HG03378 (cell line): ENCODE measurements around the gene TTLL11.

Experiments used
- ATAC-seq: cut with Tn5 transposase; IDR thresholded peaks from one replicate; pipeline ENCODE4 v1.9.1; 2021; ENCODE audit warnings: mild to moderate bottlenecking, moderate library complexity; ENCODE audit not compliant: unreplicated experiment

Gene TTLL11

GRCh38 chr9:121861501-121862180 lies 231.5 kb downstream of the TTLL11 start:
- ATAC-seq, result no peak

- no peak for ATAC-seq
Measured at GRCh38 chr9:121860744-121861143, 232.4 kb downstream of the TTLL11 start.

- ATAC-seq, result no peak
Measured at GRCh38 chr9:121860213-121860612, 232.9 kb downstream of the TTLL11 start.

- no peak for ATAC-seq
Measured at GRCh38 chr9:121859646-121860045, 233.5 kb downstream of the TTLL11 start.

DNA sequence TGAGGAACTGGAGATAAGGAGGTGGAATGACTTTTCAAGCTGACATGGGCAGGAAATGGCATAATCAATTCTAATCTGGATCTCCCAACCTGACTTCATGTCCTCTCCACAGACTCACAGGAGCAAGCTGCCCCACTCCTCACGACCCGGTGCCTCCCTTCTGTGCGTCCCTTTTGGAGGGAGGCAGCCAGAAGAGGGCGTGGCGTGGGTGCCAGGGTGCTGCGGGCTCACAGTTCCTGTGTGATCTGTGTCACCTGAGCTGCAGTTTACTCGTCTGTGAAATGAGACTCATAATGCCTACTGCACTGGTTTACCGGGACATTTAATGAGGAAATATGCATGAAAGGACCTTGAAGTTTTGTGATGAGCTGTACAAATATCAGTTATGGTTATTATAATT lies 234.3 kb downstream of the TTLL11 start:
- no peak for ATAC-seq

DNA sequence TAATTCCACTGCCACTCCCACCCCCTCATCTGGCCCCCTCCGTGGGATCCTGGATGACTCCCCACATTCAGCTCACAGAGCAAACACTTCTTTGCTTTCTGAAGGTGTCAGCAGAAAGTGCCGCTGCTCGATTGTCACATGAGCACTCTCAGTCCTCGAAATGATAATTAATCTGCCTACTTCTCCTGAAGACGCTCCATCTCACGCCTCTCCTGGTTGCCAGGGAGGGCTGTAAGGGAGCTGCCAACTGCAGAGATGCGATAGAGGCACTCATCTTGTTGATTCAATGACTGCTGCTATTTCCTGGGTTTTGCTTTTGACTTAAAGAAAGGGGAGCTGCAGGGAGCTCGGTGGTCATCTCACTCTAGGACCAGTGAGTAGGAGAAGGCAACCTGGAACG lies 235.2 kb downstream of the TTLL11 start:
- no peak for ATAC-seq

DNA sequence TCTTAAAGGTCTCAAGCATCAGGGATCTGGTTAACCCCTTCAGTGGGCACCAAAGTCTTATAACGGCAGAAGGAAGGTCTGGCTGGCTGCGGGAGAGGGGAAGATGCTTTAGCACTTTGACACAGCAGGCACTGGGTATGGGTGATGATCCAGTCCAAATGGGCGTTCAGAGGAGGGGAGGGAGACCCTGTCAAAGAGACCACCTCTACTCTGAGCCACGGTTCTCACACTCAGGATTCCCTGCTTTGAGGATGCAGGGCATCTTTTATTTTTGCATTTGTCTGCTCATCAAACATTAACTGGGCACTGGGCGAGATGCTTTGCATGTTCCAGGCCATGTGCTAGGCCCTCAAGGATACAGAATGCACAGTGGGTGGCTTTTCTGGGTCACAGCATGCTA lies 237.6 kb downstream of the TTLL11 start:
- no peak for ATAC-seq

DNA sequence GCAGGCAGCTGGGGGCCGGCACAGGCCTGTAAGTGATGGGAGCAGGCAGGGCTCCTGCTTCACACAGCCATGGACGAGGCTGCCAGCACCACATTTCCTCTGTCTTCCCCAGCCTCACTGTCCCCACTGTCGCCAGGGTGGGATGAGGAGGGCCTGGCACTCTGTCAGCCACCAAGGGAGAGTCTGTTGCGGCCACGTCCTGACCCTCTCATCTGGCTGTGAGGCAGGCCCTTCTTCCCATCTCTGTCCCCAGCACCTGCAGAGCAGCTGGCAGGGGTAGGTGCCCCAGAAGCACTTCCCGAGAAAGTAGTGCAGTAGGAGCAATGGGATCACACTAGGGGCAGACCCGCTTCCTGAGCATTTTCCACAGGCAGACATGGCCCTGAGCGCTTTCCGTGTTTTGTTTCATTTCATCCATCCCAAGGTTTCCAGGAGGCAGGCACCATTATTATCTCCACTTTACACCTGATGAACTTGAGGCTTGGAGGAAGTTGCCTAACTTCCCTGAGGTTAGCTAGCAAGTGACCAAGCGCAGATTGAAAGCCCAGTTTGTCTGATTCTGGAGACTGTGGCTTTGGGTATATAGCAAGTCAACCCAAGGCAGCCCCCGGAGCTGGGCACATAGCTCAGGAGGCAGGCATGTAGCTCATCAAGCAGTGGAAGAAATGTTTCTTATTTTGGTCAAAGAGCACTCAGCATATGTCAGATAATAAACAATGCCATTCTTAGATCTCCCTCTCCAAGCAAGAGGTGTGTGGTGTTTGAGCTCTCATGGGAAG lies 239.3 kb downstream of the TTLL11 start:
- no peak for ATAC-seq

- no peak for ATAC-seq
Measured at GRCh38 chr9:121852651-121853616, 240.2 kb downstream of the TTLL11 start.

DNA sequence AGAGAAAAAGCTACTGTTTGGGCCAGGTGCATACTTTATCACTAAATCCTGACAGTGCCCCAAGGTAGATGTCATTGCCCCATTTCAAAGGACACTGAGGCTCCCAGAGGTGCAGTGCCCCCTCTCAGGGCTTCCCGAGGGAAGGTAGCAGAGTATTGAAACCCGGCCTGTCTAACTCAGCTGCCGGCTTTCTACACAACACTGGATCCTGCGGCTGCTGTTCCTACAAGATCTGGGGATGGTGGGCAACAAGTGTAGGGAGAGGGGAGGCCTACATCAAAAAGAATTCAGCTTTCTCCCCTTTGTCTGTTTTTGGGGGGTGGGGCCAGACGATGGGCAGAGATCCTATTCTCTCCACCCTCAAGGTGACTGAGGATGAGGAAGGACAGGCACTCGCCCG lies 240.9 kb downstream of the TTLL11 start:
- ATAC-seq, result no peak

DNA sequence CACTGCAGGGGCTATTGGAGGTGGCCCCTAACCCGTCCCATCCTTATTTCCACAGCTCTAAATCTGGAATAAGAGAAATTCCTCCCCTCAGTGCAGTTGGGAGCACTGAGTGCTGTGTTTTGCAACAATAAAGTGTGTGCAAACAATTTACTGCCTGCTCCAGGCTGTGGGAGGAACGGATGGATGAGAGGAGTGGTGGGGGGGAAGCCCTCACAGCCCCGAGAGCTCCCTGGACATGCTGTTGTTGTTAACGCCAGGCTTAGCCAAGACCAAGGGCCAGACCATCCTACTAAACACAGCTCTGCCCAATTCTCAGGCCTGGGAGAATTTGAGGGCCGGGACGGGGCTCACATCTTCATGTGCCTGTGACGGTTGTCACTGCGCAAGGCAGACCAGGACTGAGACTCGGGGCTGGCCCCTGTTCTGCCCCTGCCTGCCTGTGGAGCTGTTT lies 241.4 kb downstream of the TTLL11 start:
- no peak for ATAC-seq

DNA sequence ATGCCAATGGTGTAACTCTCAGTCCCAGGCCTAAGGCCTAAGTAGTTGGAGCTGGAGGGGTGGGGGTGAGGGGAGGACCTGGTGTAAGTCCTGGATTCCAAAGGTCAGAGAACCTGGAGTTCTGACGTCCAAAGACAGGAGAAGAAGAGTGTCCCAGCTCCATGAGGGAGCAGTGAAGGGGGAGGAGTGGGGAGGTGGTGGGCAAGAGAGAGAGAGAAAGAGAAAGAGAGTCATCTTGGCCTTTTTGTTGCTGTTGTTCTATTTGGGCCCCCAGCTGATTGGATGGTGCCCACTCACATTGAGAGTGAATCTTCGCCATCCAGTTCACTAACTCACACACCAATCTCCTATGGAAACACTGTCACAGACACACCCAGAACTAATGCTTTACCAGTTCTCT lies 242.7 kb downstream of the TTLL11 start:
- no peak for ATAC-seq

DNA sequence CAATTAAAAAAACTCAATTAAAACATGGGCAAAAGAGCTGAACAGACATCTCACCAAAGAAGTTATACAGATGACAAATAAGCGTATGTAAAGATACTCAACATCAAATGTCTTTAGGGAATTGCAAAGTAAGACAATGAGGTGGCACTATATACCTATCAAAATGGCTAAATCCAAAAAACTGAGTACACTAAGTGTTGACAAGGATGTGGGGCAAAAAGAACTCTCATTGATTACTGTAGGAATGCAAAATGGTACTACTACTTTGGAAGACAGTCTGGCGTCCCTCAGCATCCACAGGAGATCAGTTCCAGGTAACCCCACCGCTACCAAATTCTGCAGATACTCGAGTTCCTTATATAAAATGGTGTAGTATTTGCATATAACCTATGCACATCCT lies 243.6 kb downstream of the TTLL11 start:
- ATAC-seq, result no peak

GRCh38 chr9:121844562-121844961 lies 248.5 kb downstream of the TTLL11 start:
- ATAC-seq, result no peak

DNA sequence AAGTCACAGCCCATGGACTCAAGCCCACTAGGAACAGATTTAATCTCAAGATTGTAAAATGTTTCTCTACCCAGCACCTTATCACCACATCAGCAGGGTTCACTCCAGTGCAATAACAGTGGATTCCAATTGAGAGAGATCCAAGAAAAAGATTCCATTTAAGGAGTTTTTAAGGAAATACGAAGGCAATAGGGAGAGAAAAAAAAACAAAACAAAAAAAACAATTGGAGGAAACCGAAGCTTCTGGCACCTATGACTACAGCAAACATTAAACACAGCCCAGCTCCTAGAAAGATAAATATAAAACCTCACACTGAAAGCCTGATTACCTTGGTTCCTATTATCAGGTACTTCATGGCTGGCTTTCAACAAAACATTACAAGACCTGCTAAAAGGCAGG lies 249.0 kb downstream of the TTLL11 start:
- no peak for ATAC-seq

GRCh38 chr9:121842612-121842978 lies 250.5 kb downstream of the TTLL11 start:
- ATAC-seq, result no peak

- no peak for ATAC-seq
Measured at GRCh38 chr9:121841771-121842611, 251.1 kb downstream of the TTLL11 start.

DNA sequence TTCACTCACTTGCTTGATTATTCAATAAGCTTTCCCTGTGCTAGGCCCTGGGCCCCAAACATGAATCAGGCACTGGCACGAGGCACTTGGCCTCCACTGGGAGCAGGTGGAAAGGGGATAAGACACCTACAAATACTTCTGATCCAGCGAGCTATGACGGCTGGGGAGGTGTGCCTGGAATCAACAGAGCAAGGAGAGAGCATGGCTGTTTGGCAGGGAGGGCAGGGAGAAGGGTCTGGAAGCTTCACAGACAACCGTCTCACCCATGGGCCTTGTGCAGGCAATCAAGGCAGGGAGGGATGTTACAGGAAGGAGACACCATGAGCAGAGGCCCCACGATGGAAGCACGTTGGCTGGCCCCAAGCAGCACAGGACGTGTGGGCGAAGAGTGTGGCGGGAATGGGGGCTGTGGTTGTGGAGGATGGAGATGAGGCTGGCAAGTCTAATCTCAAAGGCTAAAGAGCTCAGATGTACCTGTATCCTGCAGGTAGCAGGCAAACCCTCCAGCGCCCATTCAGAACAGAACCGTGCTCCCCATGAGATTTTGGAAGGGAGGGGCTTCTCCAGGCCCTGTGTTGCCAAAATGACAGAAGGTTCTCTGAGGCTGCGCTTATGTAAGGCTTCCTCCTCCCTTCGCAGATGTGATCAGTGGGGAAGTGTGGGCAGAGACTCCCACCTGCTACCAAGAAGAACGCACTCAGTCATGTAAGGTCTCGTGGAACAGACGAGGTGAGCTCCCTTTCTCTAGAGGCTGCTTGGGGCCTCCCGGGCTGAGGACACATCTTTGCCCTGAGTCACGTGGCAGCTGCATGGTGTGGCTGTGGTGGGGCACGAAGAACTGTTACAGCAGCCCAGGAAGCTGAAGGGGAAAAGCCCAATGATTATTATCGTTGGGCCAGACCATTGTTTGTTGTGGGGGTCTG lies 252.0 kb downstream of the TTLL11 start:
- no peak for ATAC-seq

DNA sequence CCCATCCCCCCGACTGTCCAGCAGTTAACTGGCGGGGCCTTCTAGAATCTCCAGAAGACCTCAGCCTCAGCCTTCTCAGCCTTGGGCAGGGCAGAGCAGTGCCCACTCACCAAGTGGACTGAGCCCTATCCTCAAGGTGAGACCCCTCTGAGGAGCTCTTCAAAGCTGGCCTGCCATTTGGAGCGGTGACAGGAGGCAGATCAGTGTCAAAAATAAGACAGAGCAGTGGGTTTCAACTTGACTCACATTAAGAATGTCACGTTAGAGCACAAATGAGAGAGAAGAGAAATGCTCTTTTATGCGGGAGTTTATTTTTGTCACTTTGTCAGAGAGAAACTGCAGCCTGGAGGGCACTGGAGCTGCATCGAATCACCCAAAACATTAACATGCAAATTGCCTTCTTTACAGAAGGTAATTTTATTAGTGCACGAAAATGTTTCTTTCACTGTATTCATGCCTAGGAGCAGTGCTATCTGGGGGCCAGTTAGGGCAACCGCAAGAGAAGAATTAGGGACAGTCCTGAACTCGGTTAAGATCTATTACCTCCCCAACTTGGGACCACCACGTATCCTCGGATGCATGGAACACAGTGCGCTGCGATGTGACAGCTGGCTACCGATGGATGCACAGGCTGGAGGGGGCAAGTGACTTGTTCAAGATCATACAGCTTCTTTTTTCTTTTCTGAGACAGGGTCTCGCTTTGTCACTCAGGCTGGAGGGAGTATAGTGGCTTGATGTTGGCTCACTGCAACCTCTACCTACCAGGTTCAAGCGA lies 253.2 kb downstream of the TTLL11 start:
- ATAC-seq, result peak; percentile 82
